HG02588 (cell line): Measurements from ENCODE around the gene FOXD4.
"Not testable (repeated sequence)": the region's sequence is repeated elsewhere in the genome, so short reads cannot be mapped to it uniquely, and the experiment has no call there.

Source experiments
- ATAC-seq: cut with Tn5 transposase; IDR thresholded peaks from one replicate; pipeline ENCODE4 v1.9.1; 2021; ENCODE audit warnings: mild to moderate bottlenecking, moderate library complexity; ENCODE audit not compliant: unreplicated experiment

Gene FOXD4

DNA sequence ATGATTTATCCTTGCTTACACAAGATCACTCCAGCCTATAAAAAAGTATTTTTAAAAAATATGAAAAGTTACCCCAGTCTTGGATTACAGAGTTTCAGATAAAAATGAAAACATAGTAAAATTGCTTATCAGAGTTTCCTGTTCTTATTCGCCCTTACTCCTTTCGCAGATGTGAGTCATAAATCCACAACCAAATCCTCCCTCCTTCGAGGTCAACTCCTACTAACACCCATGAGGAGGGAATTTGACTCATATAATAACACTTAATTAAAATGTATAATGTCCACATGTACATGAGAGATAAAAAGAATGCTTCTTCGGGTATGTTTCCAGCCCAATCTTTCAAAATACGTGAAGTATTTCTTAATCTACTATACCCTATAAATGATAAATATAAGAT is 23.9 kb downstream of the FOXD4 start:
- ATAC-seq: not testable (repeated sequence)

DNA sequence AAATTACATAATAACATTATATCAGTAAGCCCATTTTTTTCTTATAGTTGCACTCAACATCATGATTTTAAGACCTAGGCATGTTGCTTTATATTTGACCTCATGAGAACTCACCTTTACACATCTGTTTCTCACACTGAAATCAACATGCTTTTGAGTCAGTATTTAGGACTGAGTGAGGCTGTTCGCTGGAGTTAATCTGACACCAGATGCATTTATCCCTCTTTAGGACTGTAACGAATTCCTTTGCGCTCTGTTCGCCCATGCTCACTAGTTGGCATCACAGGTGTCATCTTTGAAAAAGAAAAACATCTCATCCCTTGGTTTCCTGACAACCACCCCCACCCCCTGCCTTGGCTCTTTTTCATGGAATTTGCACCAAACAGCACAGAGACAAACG is 24.3 kb downstream of the FOXD4 start:
- not testable (repeated sequence) for ATAC-seq

DNA sequence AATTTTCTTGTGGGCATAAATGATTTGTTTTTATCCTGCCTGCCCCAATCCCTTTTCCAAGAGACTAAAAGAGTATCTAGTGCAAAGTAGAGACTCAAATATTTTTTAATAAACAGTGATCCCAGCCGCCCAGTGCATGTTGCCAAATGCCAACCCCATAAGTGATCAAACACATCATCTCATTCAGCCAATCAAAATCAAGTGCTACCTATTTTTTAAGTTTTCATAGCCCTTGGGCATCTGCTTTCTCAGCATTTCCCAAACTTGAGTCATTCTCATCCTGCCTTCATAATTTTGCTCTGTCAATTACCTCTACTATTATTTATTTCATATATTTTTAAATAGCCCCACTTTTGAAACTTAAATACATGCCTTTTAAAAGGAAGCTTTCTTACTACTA is 27.4 kb downstream of the FOXD4 start:
- ATAC-seq: not testable (repeated sequence)

DNA sequence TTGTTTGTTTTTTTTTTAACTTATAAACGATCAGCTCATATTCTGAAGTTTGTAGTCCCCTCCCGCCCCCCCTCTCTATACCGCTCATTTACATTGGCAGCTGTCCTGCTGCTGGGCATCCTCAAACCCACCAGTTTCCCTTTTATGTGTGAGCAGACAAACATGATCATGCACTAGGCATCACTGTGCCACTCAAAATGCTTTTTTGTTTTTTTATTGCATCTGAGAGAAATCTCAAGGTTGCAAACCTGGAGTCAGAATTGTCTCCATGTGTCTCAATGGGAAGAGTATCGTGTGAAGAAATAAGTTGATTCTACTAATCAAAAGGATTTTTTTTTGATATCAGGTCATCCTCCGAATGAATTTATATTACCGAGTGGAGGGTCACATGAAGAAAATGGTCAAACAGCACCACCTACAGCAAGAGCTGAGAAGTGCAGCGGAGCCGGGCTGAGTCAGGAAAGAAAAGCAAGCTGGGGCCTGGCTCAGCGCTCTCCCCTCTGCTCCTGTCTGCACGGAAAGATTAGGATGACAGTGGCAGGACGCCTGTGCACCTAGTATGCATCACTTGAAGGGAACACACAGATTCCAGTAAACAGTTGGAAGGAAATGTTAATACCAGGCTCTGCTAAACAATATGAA is 29.7 kb downstream of the FOXD4 start:
- peak; percentile 78 for ATAC-seq

DNA sequence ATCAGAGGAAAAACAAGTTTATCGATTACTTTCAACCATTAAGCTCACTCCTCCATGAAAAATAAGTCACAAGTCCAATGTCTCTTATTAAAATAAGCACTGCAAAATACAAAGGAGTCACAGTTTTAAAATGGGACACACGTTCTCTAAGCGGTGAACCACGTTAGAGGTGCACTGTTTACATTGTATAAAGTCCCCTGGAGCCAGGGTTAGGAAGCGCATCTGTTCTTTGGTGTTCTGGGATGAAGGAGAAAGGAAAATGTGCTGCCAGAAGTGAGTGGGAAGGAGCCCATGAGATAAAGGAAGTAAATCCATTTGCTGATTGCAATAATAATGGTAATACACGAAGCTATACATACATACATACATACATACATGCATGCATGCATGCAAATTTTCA is 30.4 kb downstream of the FOXD4 start:
- ATAC-seq: not testable (repeated sequence)

DNA sequence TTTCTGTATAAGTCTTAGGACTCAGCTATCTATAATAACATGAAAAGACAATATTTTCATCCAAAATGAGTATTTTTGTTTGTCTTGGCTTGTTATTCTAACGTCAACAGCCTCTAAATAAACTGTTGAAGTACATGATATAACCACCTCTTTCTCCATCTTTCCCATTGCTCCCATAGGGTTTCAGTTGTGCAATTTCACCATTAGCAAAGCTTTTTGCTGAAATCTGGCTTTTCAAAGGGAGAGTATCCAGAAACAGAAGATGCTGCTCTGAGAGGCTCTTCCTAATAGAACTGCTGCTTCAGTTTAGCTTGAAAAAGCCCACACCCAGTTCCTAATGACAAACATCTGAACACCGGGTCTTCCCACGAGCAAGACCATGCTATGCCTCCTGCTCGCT is 31.1 kb downstream of the FOXD4 start:
- ATAC-seq: not testable (repeated sequence)

DNA sequence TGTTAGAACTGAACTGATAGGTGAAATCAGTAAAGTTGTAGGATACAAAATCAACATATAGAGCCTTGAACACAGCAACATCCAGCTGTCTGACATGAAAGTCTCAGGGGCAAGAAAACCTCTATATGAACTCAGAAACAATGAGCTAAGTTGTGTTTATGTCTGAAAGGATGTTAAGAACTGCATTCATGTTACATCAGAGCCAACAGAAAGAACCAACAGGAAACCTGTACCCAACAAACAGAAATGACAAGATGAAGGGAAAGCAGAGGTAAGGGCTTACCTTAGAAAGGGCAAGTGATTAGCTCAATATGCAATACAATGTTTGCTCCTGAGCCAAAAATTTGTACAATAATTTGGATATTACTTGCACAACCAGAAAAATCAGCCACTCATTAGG is 31.5 kb downstream of the FOXD4 start:
- not testable (repeated sequence) for ATAC-seq

DNA sequence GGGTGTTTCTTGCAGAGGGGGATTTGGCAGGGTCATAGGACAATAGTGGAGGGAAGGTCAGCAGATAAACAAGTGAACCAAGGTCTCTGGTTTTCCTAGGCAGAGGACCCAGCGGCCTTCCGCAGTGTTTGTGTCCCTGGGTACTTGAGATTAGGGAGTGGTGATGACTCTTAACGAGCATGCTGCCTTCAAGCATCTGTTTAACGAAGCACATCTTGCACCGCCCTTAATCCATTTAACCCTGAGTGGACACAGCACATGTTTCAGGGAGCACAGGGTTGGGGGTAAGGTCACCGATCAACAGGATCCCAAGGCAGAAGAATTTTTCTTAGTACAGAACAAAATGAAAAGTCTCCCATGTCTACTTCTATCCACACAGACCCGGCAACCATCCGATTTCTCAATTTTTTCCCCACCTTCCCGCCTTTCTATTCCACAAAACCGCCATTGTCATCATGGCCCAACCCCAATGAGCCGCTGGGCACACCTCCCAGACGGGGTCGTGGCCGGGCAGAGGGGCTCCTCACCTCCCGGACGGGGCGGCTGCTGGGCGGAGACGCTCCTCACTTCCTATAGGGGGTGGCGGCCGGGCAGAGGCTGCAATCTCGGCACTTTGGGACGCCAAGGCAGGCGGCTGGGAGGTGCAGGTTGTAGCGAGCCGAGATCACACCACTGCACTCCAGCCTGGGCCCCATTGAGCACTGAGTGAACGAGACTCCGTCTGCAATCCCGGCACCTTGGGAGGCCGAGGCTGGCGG is 35.1 kb downstream of the FOXD4 start:
- ATAC-seq: not testable (repeated sequence)

DNA sequence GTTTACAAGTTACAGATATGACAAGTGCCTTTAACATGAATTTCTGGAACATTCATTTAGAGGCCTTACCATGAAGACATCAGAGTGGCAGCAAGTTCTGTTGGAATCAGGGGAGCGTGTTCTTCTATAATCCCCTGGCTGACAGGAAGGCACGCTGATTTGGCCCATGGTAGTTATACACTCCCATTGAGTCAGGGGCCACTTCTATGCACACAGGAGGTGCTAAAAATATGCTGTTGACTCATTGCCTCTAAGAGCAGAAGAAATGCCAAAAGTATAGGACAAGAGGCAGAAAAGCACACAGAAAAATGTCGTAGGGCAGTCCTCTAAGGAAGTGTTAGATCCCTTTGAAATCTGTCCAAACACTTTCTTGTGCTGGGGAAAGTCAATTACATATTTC is 39.9 kb downstream of the FOXD4 start:
- not testable (repeated sequence) for ATAC-seq

DNA sequence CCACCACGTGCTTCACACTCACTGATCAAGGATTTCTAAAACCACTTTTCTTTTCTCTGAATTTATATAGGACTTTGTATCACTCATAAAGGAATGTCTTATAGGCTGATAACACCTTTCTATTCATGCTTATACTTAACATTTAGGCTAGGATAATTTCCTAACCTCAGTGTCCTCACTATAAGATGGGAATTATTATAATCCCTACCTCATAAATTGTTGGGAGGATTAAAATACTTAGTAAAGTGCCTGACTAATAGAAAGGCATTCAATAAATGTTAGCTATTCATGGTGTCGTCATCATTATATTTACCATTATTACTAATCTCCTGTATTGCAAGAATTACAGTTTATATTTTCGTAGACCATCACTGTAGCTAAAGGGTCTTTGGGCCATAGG is 41.8 kb downstream of the FOXD4 start:
- ATAC-seq: not testable (repeated sequence)

DNA sequence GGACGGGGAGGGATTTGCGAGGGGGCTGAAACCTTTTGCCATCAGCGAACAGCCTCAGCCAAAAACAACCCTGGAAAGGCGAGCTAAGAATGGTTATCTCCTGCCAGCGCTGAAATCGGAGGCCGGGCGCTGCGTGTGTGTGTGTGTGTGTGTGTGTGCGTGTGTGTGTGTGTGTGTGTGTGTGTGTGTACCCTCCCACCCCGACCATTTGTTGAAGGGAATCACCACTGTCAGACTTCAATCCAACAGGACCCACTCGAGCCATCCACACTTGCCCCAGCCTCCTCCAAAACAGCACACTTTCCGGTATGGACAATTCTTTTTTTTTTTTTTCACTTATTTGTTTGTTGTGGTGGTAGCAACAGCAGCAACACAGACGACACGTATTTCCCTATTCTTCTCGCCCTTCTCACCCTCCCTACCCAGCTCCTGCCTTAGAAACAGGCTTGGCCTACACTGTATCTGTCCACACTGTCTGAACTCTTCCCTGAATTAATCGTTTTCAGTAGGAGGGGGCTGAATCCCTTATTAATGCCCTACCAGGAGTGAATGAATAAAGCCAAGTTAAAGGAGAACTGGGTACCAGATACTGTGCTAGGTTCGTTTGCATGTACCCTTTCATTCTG is 44.2 kb downstream of the FOXD4 start:
- ATAC-seq: not testable (repeated sequence)

DNA sequence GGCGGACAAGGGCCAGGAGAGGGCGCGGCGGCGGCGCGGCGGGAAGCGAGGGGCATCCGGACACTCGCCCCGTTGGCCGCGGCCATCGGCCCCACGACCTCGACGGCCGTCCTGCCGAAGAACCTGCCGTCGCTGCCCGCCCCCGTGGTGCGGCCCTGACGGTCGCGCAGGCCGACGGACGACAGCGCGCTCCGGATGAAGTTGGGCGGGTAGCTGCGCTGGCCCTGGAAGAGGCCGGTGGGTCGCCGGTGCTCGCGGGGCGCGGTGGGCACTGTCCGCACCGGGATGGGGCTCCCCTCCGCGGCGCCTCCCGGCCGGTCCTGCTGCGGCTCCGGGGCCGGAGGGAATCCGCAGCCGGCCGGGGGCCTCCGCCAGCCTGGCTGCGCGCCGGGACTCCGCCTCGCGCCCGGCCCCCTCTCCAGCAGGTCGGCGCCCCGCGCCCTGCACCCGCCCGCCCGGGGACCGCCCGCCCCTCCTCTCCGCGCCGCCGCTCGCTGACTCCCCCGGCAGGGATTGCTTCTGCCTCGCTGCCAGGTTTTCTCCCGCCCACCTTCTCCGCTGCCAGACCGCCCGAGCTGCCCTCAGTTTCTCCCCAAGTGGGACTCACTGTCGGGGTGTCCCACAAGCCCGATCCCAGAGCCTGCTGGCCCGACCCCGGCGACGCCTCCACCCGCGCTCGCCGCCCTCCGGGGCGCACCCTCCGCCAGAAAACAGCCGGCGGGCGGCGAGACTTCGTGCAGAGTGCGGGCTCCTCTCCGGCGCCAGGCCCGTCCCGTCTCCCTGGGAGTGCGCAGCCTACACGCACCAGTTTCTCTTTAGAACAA is 44.9 kb downstream of the FOXD4 start:
- ATAC-seq: not testable (repeated sequence)
